ENCODE measurements around the gene WDR7. TPM values are rescaled to one million over a fixed set of nuclear protein-coding genes. Genes with fewer than 3 reads are reported as not detected.

WDR7 gene
- total and polyA plus RNA-seq, 9 of the 15 experiments (the other 6 are each of a cell fraction or from before 2014, with no cell fraction given): 1.4 to 9.4 (median 5.3) TPM

- peak; percentile 49; the same call in 1 of the 2 replicates for TF ChIP-seq ZBTB40 (IDR thresholded peaks at IDR 0.05)
- TF ChIP-seq ZBTB40 (CRISPR knock-in tag; IDR thresholded peaks at IDR 0.05): no peak
- no peak for TF ChIP-seq PBX2 (CRISPR knock-in tag; IDR thresholded peaks at IDR 0.05; ENCODE audit: low read depth)
- peak; percentile 68 for TF ChIP-seq PBX2 (tag; conservative IDR thresholded peaks at IDR 0.05; ENCODE audit: low read depth)
- TF ChIP-seq C11orf30 (IDR thresholded peaks at IDR 0.05; ENCODE audit: low read depth): peak; percentile 76
- TF ChIP-seq SAP30 (IDR thresholded peaks at IDR 0.05; ENCODE audit: borderline replicate concordance, insufficient read depth, low read depth, low read length, poor library complexity, severe bottlenecking): peak; percentile 65
- peak; percentile 75; the same call in 1 of the 2 replicates for TF ChIP-seq NKRF (IDR thresholded peaks at IDR 0.05; ENCODE audit: borderline replicate concordance)
These were observed at the start of gene WDR7 (continued) for GRCh38 chr18:56650944-56651770.

Measured in K562 (cell line).